Hematopoietic multipotent progenitor cell treated with erythropoietin and hydrocortisone succinate and interleukin-3 and kit ligand, for 17 days (in vitro differentiated cells): ENCODE measurements around the gene TH.
"Not testable (repeated sequence)": the region's sequence is repeated elsewhere in the genome, so short reads cannot be mapped to it uniquely, and the experiment has no call there.

Source experiments
- DNase-seq: peaks from one replicate; pipeline ENCODE4 v3.0.0-alpha.2; 2015; ENCODE audit warnings: low spot score

TH gene

GRCh38 chr11:2178055-2178773, 6.6 kb upstream of the TH start:
- DNase-seq = not testable (repeated sequence)

- DNase-seq = no peak
These were observed 5.5 kb upstream of the TH start for GRCh38 chr11:2177076-2177475.

- no peak for DNase-seq
These were observed 4.8 kb upstream of the TH start for GRCh38 chr11:2176389-2176900.

- no peak for DNase-seq
These were observed 4.0 kb upstream of the TH start for GRCh38 chr11:2175659-2176058.

GRCh38 chr11:2174361-2174760, 2.7 kb upstream of the TH start:
- DNase-seq = no peak

- no peak for DNase-seq
These were observed 2.1 kb upstream of the TH start for GRCh38 chr11:2173761-2174160.

GRCh38 chr11:2173150-2173693, 1.6 kb upstream of the TH start:
- no peak for DNase-seq

GRCh38 chr11:2172676-2173075, 1.1 kb upstream of the TH start:
- DNase-seq = no peak

GRCh38 chr11:2169626-2170570, 1.7 kb downstream of the TH start:
- no peak for DNase-seq

GRCh38 chr11:2169005-2169378, 2.6 kb downstream of the TH start:
- no peak for DNase-seq

- DNase-seq = no peak
These were observed 3.2 kb downstream of the TH start for GRCh38 chr11:2168286-2169004.

- no peak for DNase-seq
These were observed 4.2 kb downstream of the TH start for GRCh38 chr11:2167141-2168045.

- DNase-seq = peak; percentile 20
These were observed 5.3 kb downstream of the TH start for GRCh38 chr11:2166091-2166851.

- no peak for DNase-seq
These were observed 6.0 kb downstream of the TH start for GRCh38 chr11:2165571-2165970.

GRCh38 chr11:2164861-2165555, 6.6 kb downstream of the TH start:
- DNase-seq = no peak

GRCh38 chr11:2164081-2164480, 7.5 kb downstream of the TH start:
- DNase-seq = no peak

- DNase-seq = no peak
These were observed 8.1 kb downstream of the TH start for GRCh38 chr11:2163428-2163978.

- DNase-seq = no peak
These were observed 10.8 kb downstream of the TH start, which contains the start of gene INS for GRCh38 chr11:2160736-2161259. Gene INS (minus strand): TSS chr11:2161209. CDS start chr11:2160971, 238 bp downstream.
